Measurements from ENCODE around the gene ATOH8. TPM values are rescaled to one million over a fixed set of nuclear protein-coding genes. Genes with fewer than 3 reads are reported as not detected.

ATOH8 gene
- total and polyA plus RNA-seq, 10 of the 15 experiments (the other 5 are each of a cell fraction or from before 2014, with no cell fraction given), result 0.03 to 0.60 TPM; not detected in 8

- in situ Hi-C loops (cut with MboI) (no loop called here), intact Hi-C loops (cut with micrococcal nuclease; ENCODE audit: unreplicated experiment) (no loop called here)
- CTCF ChIA-PET, result no interaction called here
- Histone ChIP-seq H3K9me3 (replicated peaks; ENCODE audit: control insufficient read depth, insufficient read depth, low read length) (no peaks in the 10 kb centered on the region), H3K9ac (ENCODE audit: control insufficient read depth, insufficient read depth, low read length) (no peak overlapping the region), H4K20me1 (ENCODE audit: control insufficient read depth, insufficient read depth) (no peaks in the 10 kb centered on the region), H3K27ac (ENCODE audit: control insufficient read depth, insufficient read depth) (no peak overlapping the region), H3K27me3 (replicated peaks in 1 of 2; ENCODE audit: control insufficient read depth in 2 of 2, insufficient read depth in 2 of 2, low read length in 1 of 2) (peaks cover 0 to 4% of the 10 kb centered on the region in 2 experiments; a peak in 2 of 4 replicates), H3K79me2 (ENCODE audit: control insufficient read depth, insufficient read depth, low read length) (no peaks in the 10 kb centered on the region), H3K36me3 (ENCODE audit: control insufficient read depth in 2 of 2, insufficient read depth in 2 of 2, low read length in 1 of 2) (no peaks in the 10 kb centered on the region), H3K4me2 (ENCODE audit: control insufficient read depth, insufficient read depth) (no peak overlapping the region), H3K4me3 (no peak overlapping the region), H2AFZ (ENCODE audit: control insufficient read depth, low read depth, low read length) (no peak overlapping the region), H3K4me1 (ENCODE audit: control insufficient read depth, insufficient read depth, low read length) (no peaks in the 10 kb centered on the region)
- POLR2A ChIA-PET, result no interaction called here
- WGBS (ENCODE audit: insufficient coverage, insufficient replicate concordance, low lambda C conversion rate, missing lambda C conversion rate), result 64% methylated on average over 12 of the region's 12 CpGs
- TF ChIP-seq FOXM1 (IDR thresholded peaks at IDR 0.05; ENCODE audit: low read depth, low read length), result no peak
- no peak for TF ChIP-seq MYC (IDR thresholded peaks at IDR 0.05; ENCODE audit: insufficient read depth, insufficient read length, insufficient replicate concordance, low read length, severe bottlenecking)
- no peak for TF ChIP-seq LARP7 (IDR thresholded peaks at IDR 0.05)
- no peak for TF ChIP-seq IKZF2 (IDR thresholded peaks at IDR 0.05)
- TF ChIP-seq RFX5 (IDR thresholded peaks at IDR 0.05; ENCODE audit: low read depth, low read length), result no peak
- TF ChIP-seq BCL3 (IDR thresholded peaks at IDR 0.05; ENCODE audit: borderline replicate concordance, insufficient read depth, low read depth, low read length, poor library complexity, severe bottlenecking), result no peak
- no peak for ATAC-seq
- RAD21 ChIA-PET (ENCODE audit: unreplicated experiment), result interaction anchor here (1.1 kb wide), 1 partner anchor 51 kb away, joined by 5 read pairs; no protein-coding TSS in a partner anchor
- no TSS peak for BruUV-seq (replicated peaks)
- no peak for DNase-seq (ENCODE audit: low read depth, low spot score)
- SMC1A ChIA-PET (ENCODE audit: uncharacterized antibody, unreplicated experiment), result no interaction called here
- FAIRE-seq, result no peak
Observed at GRCh38 chr2:85779641-85780315, 26.0 kb downstream of the ATOH8 start.
